A549 (cell line): ENCODE measurements around the gene TMEM190. TPM values are rescaled to one million over a fixed set of nuclear protein-coding genes. Genes with fewer than 3 reads are reported as not detected.
A peak's percentile ranks its signal among the peaks of the same experiment; 100 is the strongest.
"Not testable (repeated sequence)": the region's sequence is repeated elsewhere in the genome, so short reads cannot be mapped to it uniquely, and the experiment has no call there.

Experiments used
- ATAC-seq, 2 experiments: fragments of 200-7000 bp in 1 of 2; fragments of >200 bp in 1 of 2; cut with Nextera tagmentation in 1 of 2; cut with Tn5 transposase in 1 of 2; 3 replicates each; pipeline versions ENCODE4 v1.8.0 to v1.9.1; 2018 to 2020; ENCODE audit warnings: mild to moderate bottlenecking in 1 of 2, moderate library complexity in 1 of 2
- CTCF ChIA-PET: fragments of 300-600 bp; sonication (Branson Sonifier 250); formaldehyde crosslinking; extraction: SDS; loops from one replicate; lab custom pipeline; 2021; ENCODE audit warnings: antibody characterized with exemption, inconsistent platforms; lab: Yijun Ruan, JAX
- POLR2A ChIA-PET: fragments of 350-600 bp; formaldehyde crosslinking; extraction: SDS; loops from one replicate; lab custom pipeline; 2021; ENCODE audit warnings: antibody characterized with exemption, inconsistent platforms; lab: Yijun Ruan, JAX
- DNase-seq, 2 experiments: peaks; one replicate each; pipeline versions ENCODE4 v3.0.0 to v3.0.0-alpha.2; 2011 to 2016; ENCODE audit warnings: low read depth in 1 of 2, low spot score in 1 of 2
- FAIRE-seq: peaks from 2 replicates; lab custom pipeline; 2011; peaks lifted over from hg19 to GRCh38; lab: Jason Lieb, UNC
- H3K27ac ChIP-seq, 2 experiments: fragments of >200 bp; sonication (Bioruptor Twin); formaldehyde crosslinking; 3 replicates each; pipeline ENCODE4 v1.5.1; 2016 to 2017
- H3K4me1 ChIP-seq: fragments of >200 bp; sonication (Bioruptor Twin); formaldehyde crosslinking; 3 replicates; pipeline ENCODE4 v1.6.1; 2016
- H3K4me2 ChIP-seq: fragments of >200 bp; sonication (Bioruptor Twin); formaldehyde crosslinking; 3 replicates; pipeline ENCODE4 v1.6.1; 2016
- H3K4me3 ChIP-seq: fragments of >200 bp; sonication (Bioruptor Twin); formaldehyde crosslinking; 3 replicates; pipeline ENCODE4 v1.5.1; 2016
- H3K9me3 ChIP-seq: fragments of >200 bp; sonication (Bioruptor Twin); formaldehyde crosslinking; 3 replicates; pipeline ENCODE4 v1.6.1; 2016
- BCL3 ChIP-seq: fragments of >200 bp; sonication (Bioruptor Twin); formaldehyde crosslinking; IDR thresholded peaks from 3 replicates; pipeline ENCODE4 v1.6.1; 2016
- BHLHE40 ChIP-seq: IDR thresholded peaks from 2 replicates; pipeline ENCODE4 v1.6.1; 2012; ENCODE audit warnings: low read depth, low read length, inconsistent platforms
- CBX8 ChIP-seq: fragments of 200-600 bp; sonication (generic); IDR thresholded peaks from 2 replicates; pipeline ENCODE4 v1.6.1; 2016
- CTCF ChIP-seq: fragments of >200 bp; sonication (Bioruptor Twin); formaldehyde crosslinking; IDR thresholded peaks from 3 replicates; pipeline ENCODE4 v1.5.1; 2016
- EHF ChIP-seq: fragments of 250-450 bp; sonication (Bioruptor Pico); IDR thresholded peaks from 2 replicates; pipeline ENCODE4 v1.5.0; 2020; ENCODE audit warnings: mild to moderate bottlenecking
- FOSL2 ChIP-seq, 2 experiments: fragments of 450-650 bp in 1 of 2; fragments of >200 bp in 1 of 2; sonication (Bioruptor Twin) in 1 of 2; formaldehyde crosslinking; IDR thresholded peaks; 2 replicates each; pipeline versions ENCODE4 v1.5.0 to v1.6.1; 2016 to 2020; ENCODE audit warnings: mild to moderate bottlenecking in 1 of 2, moderate library complexity in 1 of 2
- GATA3 ChIP-seq: IDR thresholded peaks from 2 replicates; pipeline ENCODE4 v1.6.1; 2012; ENCODE audit warnings: borderline replicate concordance
- HES2 ChIP-seq: fragments of >200 bp; sonication (Bioruptor Twin); formaldehyde crosslinking; IDR thresholded peaks from 2 replicates; pipeline ENCODE4 v1.6.1; 2016
- JUNB ChIP-seq: fragments of >200 bp; sonication (Bioruptor Twin); formaldehyde crosslinking; IDR thresholded peaks from 2 replicates; pipeline ENCODE4 v1.6.1; 2016
- KDM1A ChIP-seq: fragments of 200-600 bp; sonication (generic); IDR thresholded peaks from 2 replicates; pipeline ENCODE4 v1.6.1; 2016; ENCODE audit warnings: low read depth, mild to moderate bottlenecking
- MYC ChIP-seq: IDR thresholded peaks from 2 replicates; pipeline ENCODE4 v1.6.1; 2012; ENCODE audit warnings: mild to moderate bottlenecking, inconsistent platforms, low read length, improper control_type of control experiment, borderline replicate concordance
- NPAS2 ChIP-seq: fragments of 250-450 bp; sonication (Bioruptor Pico); IDR thresholded peaks from 2 replicates; pipeline ENCODE4 v1.8.0; 2022; ENCODE audit warnings: mild to moderate bottlenecking, moderate library complexity, borderline replicate concordance
- REST ChIP-seq: fragments of 200-600 bp; sonication (generic); IDR thresholded peaks from 2 replicates; pipeline ENCODE4 v1.6.1; 2016; ENCODE audit warnings: antibody characterized with exemption, mild to moderate bottlenecking, moderate library complexity
- RFX5 ChIP-seq: fragments of 450-650 bp; IDR thresholded peaks from 2 replicates; pipeline ENCODE4 v1.7.1; 2014; ENCODE audit warnings: antibody characterized with exemption, mild to moderate bottlenecking, moderate library complexity
- TFCP2L1 ChIP-seq: fragments of 250-450 bp; sonication (Bioruptor Pico); IDR thresholded peaks from 2 replicates; pipeline ENCODE4 v1.5.0; 2021; ENCODE audit warnings: mild to moderate bottlenecking
- TP53 ChIP-seq: fragments of 250-450 bp; sonication (Bioruptor Pico); IDR thresholded peaks from 2 replicates; pipeline ENCODE4 v1.5.0; 2021; ENCODE audit warnings: mild to moderate bottlenecking, moderate library complexity
- WGBS: methylation state at CpG from one replicate; pipeline ENCODE4 v1.1.6; 2017; ENCODE audit errors: missing lambda C conversion rate; 5-methylcytosine and 5-hydroxymethylcytosine counted together
- polyA minus RNA-seq: library from RNA; depleted of rRNA, polyadenylated mRNA; stranded (reverse); fragments of >200 nt; gene quantifications from 2 replicates; pipeline ENCODE4 v1.2.3, GENCODE V29; 2011; rRNA and poly(A)+ RNA removed
- polyA plus RNA-seq, 4 experiments: library from polyadenylated mRNA; depleted of rRNA in 3 of 4; stranded (reverse); fragments of >200 nt; fragmentation: RNase III in 1 of 4; extraction: RNeasy Plus Mini Kit Qiagen cat#74134 plus additional on column Dnase treatment in 1 of 4; gene quantifications; 2 replicates in 3 of 4; 3 replicates in 1 of 4; pipeline ENCODE4 v1.2.3, GENCODE V29; 2011 to 2017

TMEM190 gene
- polyA plus RNA-seq (2011; rRNA removed) (0.58 and 1.1 TPM in 2 replicates), polyA plus RNA-seq (2017; fragmentation: RNase III; extraction: RNeasy Plus Mini Kit Qiagen cat#74134 plus additional on column Dnase treatment) (1.2 to 1.9 TPM (median 1.7 TPM) in 3 replicates), polyA minus RNA-seq (0.41 TPM in 1 of 2 replicates, not detected in the other)
- polyA plus RNA-seq (2012; cell fraction: cytosol; rRNA removed), result 1.6 and 1.9 TPM in 2 replicates
- 11.6 and 14.4 TPM in 2 replicates for polyA plus RNA-seq (2012; cell fraction: nucleus; rRNA removed)

GRCh38 chr19:55376241-55376933 is at the start of gene TMEM190:
TSS of gene TMEM190 (plus strand) at chr19:55376826. CDS start at chr19:55376854, 28 bp downstream.
- TF ChIP-seq FOSL2 (IDR thresholded peaks at IDR 0.05) (no peak), FOSL2 (CRISPR knock-in tag; IDR thresholded peaks at IDR 0.05) (no peak), HES2 (no peak), TP53 (CRISPR knock-in tag) (no peak), GATA3 (no peak), CBX8 (no peak), CTCF (no peak), EHF (CRISPR knock-in tag) (no peak), BCL3 (no peak), BHLHE40 (no peak), TFCP2L1 (CRISPR knock-in tag) (no peak), MYC (no peak), JUNB (no peak), REST (no peak), NPAS2 (no peak)
- WGBS, result 72% methylated on average over 21 of the region's 21 CpGs
- Histone ChIP-seq H3K27ac (peak within 1 kb of the TSS; percentile 91 to 96), H3K4me3 (no peak within 1 kb of the TSS), H3K4me1 (peaks cover 86% of the 10 kb centered on the region), H3K9me3 (no peaks in the 10 kb centered on the region), H3K4me2 (peak within 1 kb of the TSS; percentile 65)
- ChIA-PET POLR2A (interaction anchor here (1.0 to 1.5 kb wide), 3 partner anchors 8 to 37 kb away, joined by 3 to 8 read pairs (median 5); partner anchors contain the start of genes KMT5C, TMEM238 and UBE2S), CTCF (interaction anchor here (0.6 to 1.9 kb wide), 5 partner anchors 8 to 187 kb away, joined by 3 to 11 read pairs (median 4); partner anchors contain the start of gene TMEM238)
- FAIRE-seq (no peak), DNase-seq (peak in 1 of 2 experiments; percentile 68), ATAC-seq (peak in 1 of 2 experiments; percentile 2; a peak in 2 of 6 replicates)

GRCh38 chr19:55328774-55329318 is 47.8 kb upstream of the TMEM190 start:
- H3K4me3 ChIP-seq, FAIRE-seq, DNase-seq, H3K9me3 ChIP-seq, H3K4me2 ChIP-seq, H3K27ac ChIP-seq, POLR2A ChIA-PET: not testable (repeated sequence)
- TF ChIP-seq KDM1A (peak; percentile 17; the same call in 1 of the 2 replicates), RFX5 (peak; percentile 98)
- CTCF ChIA-PET, result interaction anchor here (0.6 to 21.1 kb wide), 4 partner anchors 26 to 70 kb away, joined by 3 to 306 read pairs (median 4); no protein-coding TSS in a partner anchor
- peaks cover 14% of the 10 kb centered on the region for H3K4me1 ChIP-seq
- peak in 1 of 2 experiments; percentile 44; a peak in 3 of 6 replicates for ATAC-seq
- WGBS, result 70% methylated on average over 4 of the region's 4 CpGs
